HepG2 (cell line): ENCODE data around the gene NOTUM. TPM values are rescaled to one million over a fixed set of nuclear protein-coding genes. Genes with fewer than 3 reads are reported as not detected.

ENCODE experiments used
- ATF7-NPFF ChIP-seq: sonication (generic); formaldehyde crosslinking; IDR thresholded peaks from 2 replicates; pipeline ENCODE4 v1.8.1; 2023; ENCODE audit warnings: mild to moderate bottlenecking, low read depth, missing genetic modification reagents, moderate library complexity
- BCLAF1 ChIP-seq: fragments of 450-650 bp; IDR thresholded peaks from 2 replicates; pipeline ENCODE4 v1.6.1; 2017; ENCODE audit warnings: mild to moderate bottlenecking
- DBP ChIP-seq: sonication (generic); formaldehyde crosslinking; IDR thresholded peaks from 2 replicates; pipeline ENCODE4 v1.4.0; 2020; ENCODE audit warnings: missing genetic modification reagents; ENCODE audit errors: not compliant biosample characterization
- HOMEZ ChIP-seq: IDR thresholded peaks from 2 replicates; pipeline ENCODE4 v1.6.1; 2016; ENCODE audit warnings: low read depth
- KDM2A ChIP-seq: sonication (generic); formaldehyde crosslinking; IDR thresholded peaks from 2 replicates; pipeline ENCODE4 v1.4.0; 2020; ENCODE audit warnings: low read depth, missing genetic modification reagents, borderline replicate concordance
- MEF2D ChIP-seq: sonication (generic); formaldehyde crosslinking; IDR thresholded peaks from 2 replicates; pipeline ENCODE4 v1.5.1; 2020; ENCODE audit warnings: mild to moderate bottlenecking, missing genetic modification reagents
- NCOA1 ChIP-seq: sonication (generic); formaldehyde crosslinking; IDR thresholded peaks from 2 replicates; pipeline ENCODE4 v1.9.0; 2021; ENCODE audit warnings: missing genetic modification reagents
- NFE2L1 ChIP-seq: sonication (generic); formaldehyde crosslinking; IDR thresholded peaks from 2 replicates; pipeline ENCODE4 v1.4.0; 2020; ENCODE audit warnings: missing genetic modification reagents, mild to moderate bottlenecking, borderline replicate concordance
- NR3C1 ChIP-seq: sonication (generic); formaldehyde crosslinking; IDR thresholded peaks from 2 replicates; pipeline ENCODE4 v1.4.0; 2020; ENCODE audit warnings: missing genetic modification reagents
- REL ChIP-seq: sonication (generic); formaldehyde crosslinking; conservative IDR thresholded peaks from 2 replicates; pipeline ENCODE4 v1.8.0; 2022; ENCODE audit warnings: mild to moderate bottlenecking, missing genetic modification reagents, moderate library complexity
- YEATS4 ChIP-seq: sonication (generic); formaldehyde crosslinking; IDR thresholded peaks from 2 replicates; pipeline ENCODE4 v1.4.0; 2020; ENCODE audit warnings: missing genetic modification reagents, borderline replicate concordance
- ZBTB34 ChIP-seq: sonication (generic); formaldehyde crosslinking; IDR thresholded peaks from 2 replicates; pipeline ENCODE4 v1.8.0; 2022; ENCODE audit warnings: mild to moderate bottlenecking, missing genetic modification reagents
- ZNF234 ChIP-seq: sonication (generic); formaldehyde crosslinking; conservative IDR thresholded peaks from 2 replicates; pipeline ENCODE4 v1.5.1; 2020; ENCODE audit warnings: mild to moderate bottlenecking, missing genetic modification reagents
- ZNF510 ChIP-seq: sonication (generic); formaldehyde crosslinking; IDR thresholded peaks from 2 replicates; pipeline ENCODE4 v1.4.0; 2020; ENCODE audit warnings: low read depth, mild to moderate bottlenecking, missing genetic modification reagents
- ZNF598 ChIP-seq: sonication (generic); formaldehyde crosslinking; IDR thresholded peaks from 2 replicates; pipeline ENCODE4 v1.5.1; 2020; ENCODE audit warnings: mild to moderate bottlenecking, missing genetic modification reagents, borderline replicate concordance
- ZNF672 ChIP-seq: sonication (generic); formaldehyde crosslinking; IDR thresholded peaks from 2 replicates; pipeline ENCODE4 v1.8.1; 2022; ENCODE audit warnings: missing genetic modification reagents
- ZNF780A ChIP-seq: sonication (generic); formaldehyde crosslinking; IDR thresholded peaks from 2 replicates; pipeline ENCODE4 v1.8.0; 2022; ENCODE audit warnings: mild to moderate bottlenecking, missing genetic modification reagents, moderate library complexity
- ZXDC ChIP-seq: sonication (generic); formaldehyde crosslinking; IDR thresholded peaks from 2 replicates; pipeline ENCODE4 v1.5.0; 2020; ENCODE audit warnings: mild to moderate bottlenecking, missing genetic modification reagents
- polyA plus RNA-seq, 8 experiments: library from polyadenylated mRNA; depleted of rRNA in 3 of 8; stranded (reverse) in 7 of 8; unstranded in 1 of 8; fragments of >200 nt; fragmentation: Illumina TruSeq in 4 of 8; extraction: Trizol in 4 of 8; gene quantifications; 2 replicates each; pipeline versions ENCODE4 v1.2.1 to v1.2.3, GENCODE V29; 2011 to 2016; ENCODE audit warnings: low read depth in 4 of 8, missing spikeins in 1 of 8, mixed read lengths in 1 of 8; ENCODE audit not compliant: insufficient read depth in 1 of 8
- total RNA-seq, 5 experiments: library from RNA; depleted of rRNA; stranded (reverse); fragments of >200 nt; fragmentation: Illumina TruSeq; extraction: Trizol; gene quantifications; 2 replicates each; pipeline ENCODE4 v1.2.3, GENCODE V29; 2016; ENCODE audit warnings: low read depth in 1 of 5

Gene NOTUM
- total and polyA plus RNA-seq, 2 of the 13 experiments (the other 11 are each of a cell fraction or from before 2014, with no cell fraction given) = 150 to 160 TPM

- TF ChIP-seq HOMEZ (CRISPR knock-in tag) (no peak), NCOA1 (CRISPR knock-in tag) (no peak), ZXDC (CRISPR knock-in tag) (no peak), BCLAF1 (no peak), ZNF510 (no peak), REL (CRISPR knock-in tag) (0 out of 2 replicates have a peak, but pooled peaks have one; percentile 47), ZNF780A (0 out of 2 replicates have a peak, but pooled peaks have one; percentile 59), YEATS4 (CRISPR knock-in tag) (no peak), KDM2A (no peak), ZNF672 (CRISPR knock-in tag) (peak; percentile 40; the same call in 1 of the 2 replicates), ZNF234 (no peak), DBP (CRISPR knock-in tag) (no peak), NFE2L1 (CRISPR knock-in tag) (no peak), ATF7-NPFF (CRISPR knock-in tag) (no peak), ZNF598 (CRISPR knock-in tag) (no peak), MEF2D (CRISPR knock-in tag) (no peak), NR3C1 (no peak), ZBTB34 (CRISPR knock-in tag) (no peak)
Measured at GRCh38 chr17:81956607-81957589, 4.1 kb downstream of the NOTUM start (continued).
